Ascending aorta (tissue), 2 donors: ENCODE results near the gene SH3RF3. TPM values are rescaled to one million over a fixed set of nuclear protein-coding genes. Genes with fewer than 3 reads are reported as not detected.

Source experiments
- DNase-seq, 2 donors: peaks; one replicate each; pipeline ENCODE4 v3.0.0-alpha.2; 2019; ENCODE audit warnings: low spot score in 2 of 2
- H3K27ac ChIP-seq, 2 donors: fragments of 200-600 bp; sonication (generic); one replicate each; pipeline ENCODE4 v1.5.1; 2016 to 2017; ENCODE audit warnings: mild to moderate bottlenecking in 1 of 2
- H3K27me3 ChIP-seq: fragments of 200-600 bp; sonication (generic); one replicate; pipeline ENCODE4 v1.5.1; 2017
- H3K36me3 ChIP-seq, 2 donors: fragments of 200-600 bp; sonication (generic); one replicate each; pipeline ENCODE4 v1.5.1; 2016
- H3K4me1 ChIP-seq, 2 donors: fragments of 200-600 bp; sonication (generic); one replicate each; pipeline ENCODE4 v1.5.1; 2016 to 2017; ENCODE audit warnings: mild to moderate bottlenecking in 1 of 2
- H3K4me3 ChIP-seq, 2 donors: fragments of 200-600 bp; sonication (generic); one replicate each; pipeline ENCODE4 v1.5.1; 2016 to 2017; ENCODE audit warnings: mild to moderate bottlenecking in 1 of 2
- H3K9me3 ChIP-seq, 2 donors: fragments of 200-600 bp; sonication (generic); one replicate each; pipeline ENCODE4 v1.5.1; 2016
- CTCF ChIP-seq, 3 experiments: fragments of 200-600 bp in 2 of 3; fragments of 450-650 bp in 1 of 3; sonication (generic) in 2 of 3; IDR thresholded peaks; one replicate each; pipeline ENCODE4 v1.5.1; 2016 to 2019; ENCODE audit warnings: antibody characterized with exemption in 3 of 3, mild to moderate bottlenecking in 1 of 3, moderate library complexity in 1 of 3
- intact Hi-C: fragments of 100-400 bp; cut with DNase I; formaldehyde crosslinking; loops from one replicate; pipeline ENCODE4 v1.15.1; 2023
- total RNA-seq: library from RNA; depleted of rRNA; stranded (reverse); fragments of >200 nt; gene quantifications from one replicate; pipeline ENCODE4 v1.1.0, GENCODE V29; 2016

Gene SH3RF3
- total RNA-seq, 1 donor from 2014 or later, result 53.5 TPM

- H3K27ac ChIP-seq, result peak overlapping the region in 1 of 2 donors; percentile 24
- DNase-seq, result peak in 1 of 2 donors; percentile 58
- no peaks in the 10 kb centered on the region for H3K36me3 ChIP-seq
- H3K9me3 ChIP-seq, result no peaks in the 10 kb centered on the region
- intact Hi-C loops, result no loop called here
- TF ChIP-seq CTCF (IDR thresholded peaks at IDR 0.05), result no peak
- H3K27me3 ChIP-seq, result no peaks in the 10 kb centered on the region
- H3K4me3 ChIP-seq, result no peak overlapping the region
- peaks cover 12 to 54% of the 10 kb centered on the region in 2 donors for H3K4me1 ChIP-seq
Observed at GRCh38 chr2:109257653-109258052, 128.6 kb downstream of the SH3RF3 start.

- no peaks in the 10 kb centered on the region for H3K9me3 ChIP-seq
- no peaks in the 10 kb centered on the region for H3K27me3 ChIP-seq
- DNase-seq, result peak in 1 of 2 donors; percentile 61
- TF ChIP-seq CTCF (IDR thresholded peaks at IDR 0.05), result no peak
- H3K27ac ChIP-seq, result no peak overlapping the region
- no peak overlapping the region for H3K4me3 ChIP-seq
- peaks cover 8 to 50% of the 10 kb centered on the region in 2 donors for H3K4me1 ChIP-seq
- no peaks in the 10 kb centered on the region for H3K36me3 ChIP-seq
- intact Hi-C loops, result no loop called here
Observed at GRCh38 chr2:109258376-109258775, 129.4 kb downstream of the SH3RF3 start.

- no peaks in the 10 kb centered on the region for H3K36me3 ChIP-seq
- H3K27ac ChIP-seq, result no peak overlapping the region
- DNase-seq, result peak in 1 of 2 donors; percentile 63
- no peaks in the 10 kb centered on the region for H3K9me3 ChIP-seq
- no peak overlapping the region for H3K4me3 ChIP-seq
- TF ChIP-seq CTCF (IDR thresholded peaks at IDR 0.05), result no peak
- intact Hi-C loops, result no loop called here
- no peaks in the 10 kb centered on the region for H3K27me3 ChIP-seq
- peaks cover 7 to 45% of the 10 kb centered on the region in 2 donors for H3K4me1 ChIP-seq
Observed at GRCh38 chr2:109258905-109259540, 130.0 kb downstream of the SH3RF3 start.

GRCh38 chr2:109259671-109260070 lies 130.7 kb downstream of the SH3RF3 start:
- no peaks in the 10 kb centered on the region for H3K36me3 ChIP-seq
- intact Hi-C loops, result no loop called here
- H3K9me3 ChIP-seq, result no peaks in the 10 kb centered on the region
- H3K4me1 ChIP-seq, result peaks cover 7 to 45% of the 10 kb centered on the region in 2 donors
- no peaks in the 10 kb centered on the region for H3K27me3 ChIP-seq
- no peak overlapping the region for H3K4me3 ChIP-seq
- no peak overlapping the region for H3K27ac ChIP-seq
- TF ChIP-seq CTCF (IDR thresholded peaks at IDR 0.05), result no peak
- DNase-seq, result peak in 1 of 2 donors; percentile 53

DNA sequence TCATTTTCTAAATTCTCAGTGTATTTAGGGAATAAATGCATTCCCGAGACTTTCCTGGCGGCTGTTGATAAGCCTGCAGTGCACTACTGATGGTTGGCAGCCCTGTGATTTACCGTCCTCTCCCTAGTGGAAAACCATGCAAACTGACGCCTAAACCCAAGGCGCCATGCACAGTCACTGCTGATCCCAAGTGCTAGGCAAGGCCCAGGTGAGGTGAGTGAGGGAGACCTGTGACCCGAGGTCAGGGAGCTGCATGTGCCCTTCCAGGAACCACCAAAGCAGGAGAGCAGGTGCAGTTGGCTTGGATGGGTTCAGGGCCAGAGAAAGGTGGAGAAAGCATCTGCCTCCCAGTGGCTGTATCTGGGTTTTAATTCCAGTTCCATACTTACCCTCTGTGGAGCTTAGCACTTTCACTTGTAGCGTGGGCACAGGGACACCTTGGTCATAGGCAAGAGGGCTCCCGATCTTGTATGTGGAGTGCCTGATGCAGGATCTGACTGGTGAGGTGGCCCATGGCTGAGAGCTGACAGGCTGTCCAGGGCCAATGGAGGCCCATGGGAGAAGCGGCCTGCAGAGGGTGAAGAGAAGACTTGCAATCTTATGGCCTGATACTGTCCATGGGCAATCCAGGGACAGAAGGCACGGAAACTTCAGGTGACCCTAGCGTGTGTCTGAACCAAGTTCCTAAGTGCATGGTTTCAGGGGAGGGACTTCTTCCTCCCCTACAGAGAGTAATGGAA lies 131.3 kb downstream of the SH3RF3 start:
- Histone ChIP-seq H3K27me3 (no peaks in the 10 kb centered on the region), H3K4me3 (no peak overlapping the region), H3K4me1 (peaks cover 11 to 52% of the 10 kb centered on the region in 2 donors), H3K9me3 (no peaks in the 10 kb centered on the region), H3K27ac (no peak overlapping the region), H3K36me3 (no peaks in the 10 kb centered on the region)
- intact Hi-C loops, result no loop called here
- peak in 1 of 2 donors; percentile 40 for DNase-seq
- no peak for TF ChIP-seq CTCF (IDR thresholded peaks at IDR 0.05)
